Measurements from ENCODE around the gene TUBB4A.

TUBB4A gene

DNA sequence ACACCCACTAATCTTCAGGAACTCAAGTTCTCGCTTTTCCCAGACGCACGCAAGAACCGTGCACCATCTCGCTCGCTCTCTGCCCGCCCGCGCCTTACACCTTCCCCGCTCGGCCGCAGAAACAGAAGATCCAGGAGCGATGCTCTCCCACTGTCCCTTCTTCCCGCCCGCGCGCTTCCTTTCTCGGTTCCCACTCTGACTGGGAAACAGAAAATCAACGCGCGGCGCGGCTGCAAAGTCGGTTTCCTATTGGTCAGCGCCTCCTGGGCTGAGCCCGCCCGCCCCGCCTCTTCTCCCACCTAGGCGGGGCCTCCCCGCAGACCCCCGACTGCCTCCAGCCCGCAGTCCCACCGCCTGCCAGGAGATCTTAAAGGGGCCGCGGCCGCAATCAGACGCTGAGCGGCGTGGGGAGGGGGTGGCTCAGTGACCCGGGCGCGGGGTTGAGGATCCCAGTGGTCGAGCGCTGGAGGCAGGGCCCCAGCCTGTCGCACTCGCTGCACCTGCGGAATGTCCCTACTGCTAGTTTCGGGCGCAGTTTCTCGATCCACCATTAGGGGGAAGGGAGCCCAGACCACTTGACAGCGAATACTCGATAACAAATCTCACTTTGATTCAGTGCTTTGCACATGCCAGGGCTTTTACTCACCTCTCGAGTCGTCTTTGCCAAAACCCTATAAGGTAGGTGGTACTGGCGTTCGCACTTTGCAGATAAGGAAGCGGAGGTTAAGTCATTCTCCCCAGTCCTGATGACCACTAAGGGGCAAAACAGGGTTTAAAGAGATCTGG is 41.8 kb downstream of the TUBB4A start:
- Histone ChIP-seq H3K9me3 (ENCODE audit: insufficient read depth, low read length) (no peaks in the 10 kb centered on the region), H3K79me2 (ENCODE audit: insufficient read depth, low read length) (no peaks in the 10 kb centered on the region), H3F3A (ENCODE audit: insufficient read depth) (no peaks in the 10 kb centered on the region), H3K9me2 (replicated peaks; ENCODE audit: insufficient read depth, low read length) (no peaks in the 10 kb centered on the region), H3K9ac (ENCODE audit: low read length) (peak overlapping the region; percentile 68), H2AFZ (ENCODE audit: low read depth, low read length, severe bottlenecking) (peak overlapping the region; percentile 85), H3K4me2 (ENCODE audit: low read depth, low read length, poor library complexity, severe bottlenecking) (peak overlapping the region; percentile 74), H3K36me3 (ENCODE audit: low read length) (no peaks in the 10 kb centered on the region), H3K4me3 (ENCODE audit: insufficient read depth, low read length, poor library complexity, severe bottlenecking) (peak overlapping the region; percentile 54), H4K20me1 (ENCODE audit: low read depth, low read length) (no peaks in the 10 kb centered on the region), H3K27me3 (ENCODE audit: low read length) (no peaks in the 10 kb centered on the region), H3K27ac (ENCODE audit: low read depth, low read length) (peak overlapping the region; percentile 60)
- TF ChIP-seq, protein P1, sequence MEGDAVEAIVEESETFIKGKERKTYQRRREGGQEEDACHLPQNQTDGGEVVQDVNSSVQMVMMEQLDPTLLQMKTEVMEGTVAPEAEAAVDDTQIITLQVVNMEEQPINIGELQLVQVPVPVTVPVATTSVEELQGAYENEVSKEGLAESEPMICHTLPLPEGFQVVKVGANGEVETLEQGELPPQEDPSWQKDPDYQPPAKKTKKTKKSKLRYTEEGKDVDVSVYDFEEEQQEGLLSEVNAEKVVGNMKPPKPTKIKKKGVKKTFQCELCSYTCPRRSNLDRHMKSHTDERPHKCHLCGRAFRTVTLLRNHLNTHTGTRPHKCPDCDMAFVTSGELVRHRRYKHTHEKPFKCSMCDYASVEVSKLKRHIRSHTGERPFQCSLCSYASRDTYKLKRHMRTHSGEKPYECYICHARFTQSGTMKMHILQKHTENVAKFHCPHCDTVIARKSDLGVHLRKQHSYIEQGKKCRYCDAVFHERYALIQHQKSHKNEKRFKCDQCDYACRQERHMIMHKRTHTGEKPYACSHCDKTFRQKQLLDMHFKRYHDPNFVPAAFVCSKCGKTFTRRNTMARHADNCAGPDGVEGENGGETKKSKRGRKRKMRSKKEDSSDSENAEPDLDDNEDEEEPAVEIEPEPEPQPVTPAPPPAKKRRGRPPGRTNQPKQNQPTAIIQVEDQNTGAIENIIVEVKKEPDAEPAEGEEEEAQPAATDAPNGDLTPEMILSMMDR (IDR thresholded peaks at IDR 0.05; ENCODE audit: insufficient read depth, low read length, poor library complexity, severe bottlenecking) = peak; percentile 9
- no peak for TF ChIP-seq EZH2phosphoT487 (conservative IDR thresholded peaks at IDR 0.05; ENCODE audit: low read length)

DNA sequence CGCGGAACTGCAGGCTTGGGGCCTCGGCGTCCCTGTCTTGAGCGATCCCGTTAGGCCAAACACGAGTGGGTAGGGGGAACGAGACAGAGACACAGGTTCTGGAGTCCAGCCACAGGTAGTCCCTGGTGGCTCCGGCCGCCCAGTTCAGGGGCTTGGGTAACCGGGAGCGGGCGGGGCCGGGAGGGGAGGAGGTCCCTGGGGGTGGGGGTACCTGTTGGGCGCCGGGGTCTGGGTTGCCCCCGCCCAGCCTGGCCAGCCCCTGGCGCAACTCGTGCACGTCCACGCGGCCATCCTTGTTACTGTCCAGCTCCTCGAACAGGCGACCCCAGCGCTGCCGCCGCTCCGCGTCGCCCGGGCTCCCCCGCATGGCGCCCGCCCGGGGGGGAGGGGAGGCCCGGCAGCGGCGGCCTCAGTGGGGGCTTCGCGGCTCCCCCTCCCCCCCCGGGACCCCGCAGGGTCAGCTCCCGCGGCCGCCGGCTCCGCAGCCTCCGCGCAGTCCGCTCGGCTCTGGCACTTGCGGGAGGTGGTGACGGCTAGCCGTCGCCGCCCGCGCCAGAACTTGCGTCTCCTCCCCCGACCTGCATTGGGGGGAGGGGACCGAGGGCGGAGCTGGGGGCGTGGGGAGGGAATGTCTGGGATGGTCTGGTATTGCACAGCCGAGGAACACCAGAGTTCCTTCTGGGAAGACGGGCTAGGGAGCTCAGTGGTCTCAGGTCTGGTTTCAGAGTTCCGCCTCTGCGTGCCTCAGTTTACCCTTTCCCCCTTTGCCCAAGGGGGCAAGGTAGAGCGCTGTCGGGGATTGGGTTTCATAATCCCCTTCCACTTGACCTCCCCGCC is 42.6 kb downstream of the TUBB4A start, which contains the start of gene SLC25A23:
Gene SLC25A23 (minus strand): TSS at position 531 of the 837 bp plus-strand sequence. CDS start 164 bp downstream, at position 367.
- Histone ChIP-seq H3K27ac (ENCODE audit: low read depth, low read length) (peak within 1 kb of the TSS; percentile 60), H3K9me3 (ENCODE audit: insufficient read depth, low read length) (no peaks in the 10 kb centered on the region), H3K36me3 (ENCODE audit: low read length) (peaks cover under 1% of the 10 kb centered on the region; the same call in 1 of the 2 replicates), H3K9me2 (replicated peaks; ENCODE audit: insufficient read depth, low read length) (no peaks in the 10 kb centered on the region), H3K4me3 (ENCODE audit: insufficient read depth, low read length, poor library complexity, severe bottlenecking) (peak within 1 kb of the TSS; percentile 54), H3K79me2 (ENCODE audit: insufficient read depth, low read length) (no peaks in the 10 kb centered on the region), H3F3A (ENCODE audit: insufficient read depth) (no peaks in the 10 kb centered on the region), H3K9ac (ENCODE audit: low read length) (peak within 1 kb of the TSS; percentile 68), H4K20me1 (ENCODE audit: low read depth, low read length) (no peaks in the 10 kb centered on the region), H3K4me2 (ENCODE audit: low read depth, low read length, poor library complexity, severe bottlenecking) (peak within 1 kb of the TSS; percentile 74), H2AFZ (ENCODE audit: low read depth, low read length, severe bottlenecking) (peak within 1 kb of the TSS; percentile 85), H3K27me3 (ENCODE audit: low read length) (no peaks in the 10 kb centered on the region)
- TF ChIP-seq EZH2phosphoT487 (conservative IDR thresholded peaks at IDR 0.05; ENCODE audit: low read length) = no peak
- TF ChIP-seq, protein P1 (IDR thresholded peaks at IDR 0.05; ENCODE audit: insufficient read depth, low read length, poor library complexity, severe bottlenecking) = no peak

DNA sequence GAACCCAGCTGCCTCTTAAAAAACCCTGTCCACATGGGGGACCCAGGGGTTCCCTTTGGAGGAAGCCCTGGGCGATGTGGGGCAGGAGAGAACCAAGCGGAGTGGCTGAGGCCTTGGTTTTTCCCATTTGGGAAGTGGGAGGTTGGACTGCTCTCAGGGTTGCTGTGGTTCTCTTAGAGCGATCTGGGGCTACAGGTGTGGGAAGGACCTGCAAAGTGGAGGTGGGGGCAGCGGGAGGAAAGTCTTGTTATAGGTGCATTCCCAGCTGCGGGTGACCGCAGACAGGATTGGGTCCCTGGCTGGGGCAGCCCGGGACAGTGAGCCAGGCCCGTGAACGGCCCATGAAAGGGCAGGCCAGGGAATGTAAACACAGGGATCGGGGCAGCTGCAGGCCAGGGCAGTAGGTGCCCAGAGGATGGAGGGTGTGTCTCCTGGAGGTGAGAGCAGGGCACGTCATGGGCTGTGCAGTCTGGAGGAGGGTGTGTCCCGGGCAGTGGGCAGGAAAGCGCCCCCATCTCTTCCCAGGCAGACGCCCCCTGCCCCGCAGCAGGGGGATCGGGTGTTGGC is 43.3 kb downstream of the TUBB4A start:
- H2AFZ ChIP-seq (ENCODE audit: low read depth, low read length, severe bottlenecking) = peak overlapping the region; percentile 85
- H3K36me3 ChIP-seq (ENCODE audit: low read length) = peaks cover 6% of the 10 kb centered on the region; the same call in 1 of the 2 replicates
- no peaks in the 10 kb centered on the region for H3K9me2 ChIP-seq (replicated peaks; ENCODE audit: insufficient read depth, low read length)
- H3K9me3 ChIP-seq (ENCODE audit: insufficient read depth, low read length) = no peaks in the 10 kb centered on the region
- H4K20me1 ChIP-seq (ENCODE audit: low read depth, low read length) = no peaks in the 10 kb centered on the region
- no peaks in the 10 kb centered on the region for H3K27me3 ChIP-seq (ENCODE audit: low read length)
- H3K4me3 ChIP-seq (ENCODE audit: insufficient read depth, low read length, poor library complexity, severe bottlenecking) = peak overlapping the region; percentile 54
- H3K4me2 ChIP-seq (ENCODE audit: low read depth, low read length, poor library complexity, severe bottlenecking) = peak overlapping the region; percentile 74
- H3F3A ChIP-seq (ENCODE audit: insufficient read depth) = no peaks in the 10 kb centered on the region
- peak overlapping the region; percentile 68 for H3K9ac ChIP-seq (ENCODE audit: low read length)
- TF ChIP-seq, protein P1 (IDR thresholded peaks at IDR 0.05; ENCODE audit: insufficient read depth, low read length, poor library complexity, severe bottlenecking) = no peak
- TF ChIP-seq EZH2phosphoT487 (conservative IDR thresholded peaks at IDR 0.05; ENCODE audit: low read length) = no peak
- peak overlapping the region; percentile 11 for H3K27ac ChIP-seq (ENCODE audit: low read depth, low read length)
- no peaks in the 10 kb centered on the region for H3K79me2 ChIP-seq (ENCODE audit: insufficient read depth, low read length)
